GM19351 (cell line): Measurements from ENCODE around the gene UMAD1.

Experiments used
- ATAC-seq: cut with Tn5 transposase; IDR thresholded peaks from one replicate; pipeline ENCODE4 v1.9.1; 2021; ENCODE audit warnings: mild to moderate bottlenecking, moderate library complexity; ENCODE audit not compliant: unreplicated experiment

UMAD1 gene

GRCh38 chr7:7918736-7919448, 278.3 kb downstream of the UMAD1 start:
- no peak for ATAC-seq

- ATAC-seq: no peak
Measured at GRCh38 chr7:7919449-7919945, 278.9 kb downstream of the UMAD1 start.

- ATAC-seq: peak; percentile 2
Measured at GRCh38 chr7:7920056-7920455, 279.5 kb downstream of the UMAD1 start.

- ATAC-seq: peak; percentile 93
Measured at GRCh38 chr7:7920481-7920880, 279.9 kb downstream of the UMAD1 start.

GRCh38 chr7:7921830-7922229, 281.3 kb downstream of the UMAD1 start:
- no peak for ATAC-seq

GRCh38 chr7:7922684-7923385, 282.3 kb downstream of the UMAD1 start:
- no peak for ATAC-seq

GRCh38 chr7:7923818-7924217, 283.3 kb downstream of the UMAD1 start:
- ATAC-seq: no peak

- no peak for ATAC-seq
Measured at GRCh38 chr7:7924303-7924702, 283.8 kb downstream of the UMAD1 start.
